ENCODE results near the gene SLC5A8.

SLC5A8 gene, protein sequence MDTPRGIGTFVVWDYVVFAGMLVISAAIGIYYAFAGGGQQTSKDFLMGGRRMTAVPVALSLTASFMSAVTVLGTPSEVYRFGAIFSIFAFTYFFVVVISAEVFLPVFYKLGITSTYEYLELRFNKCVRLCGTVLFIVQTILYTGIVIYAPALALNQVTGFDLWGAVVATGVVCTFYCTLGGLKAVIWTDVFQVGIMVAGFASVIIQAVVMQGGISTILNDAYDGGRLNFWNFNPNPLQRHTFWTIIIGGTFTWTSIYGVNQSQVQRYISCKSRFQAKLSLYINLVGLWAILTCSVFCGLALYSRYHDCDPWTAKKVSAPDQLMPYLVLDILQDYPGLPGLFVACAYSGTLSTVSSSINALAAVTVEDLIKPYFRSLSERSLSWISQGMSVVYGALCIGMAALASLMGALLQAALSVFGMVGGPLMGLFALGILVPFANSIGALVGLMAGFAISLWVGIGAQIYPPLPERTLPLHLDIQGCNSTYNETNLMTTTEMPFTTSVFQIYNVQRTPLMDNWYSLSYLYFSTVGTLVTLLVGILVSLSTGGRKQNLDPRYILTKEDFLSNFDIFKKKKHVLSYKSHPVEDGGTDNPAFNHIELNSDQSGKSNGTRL

DNA sequence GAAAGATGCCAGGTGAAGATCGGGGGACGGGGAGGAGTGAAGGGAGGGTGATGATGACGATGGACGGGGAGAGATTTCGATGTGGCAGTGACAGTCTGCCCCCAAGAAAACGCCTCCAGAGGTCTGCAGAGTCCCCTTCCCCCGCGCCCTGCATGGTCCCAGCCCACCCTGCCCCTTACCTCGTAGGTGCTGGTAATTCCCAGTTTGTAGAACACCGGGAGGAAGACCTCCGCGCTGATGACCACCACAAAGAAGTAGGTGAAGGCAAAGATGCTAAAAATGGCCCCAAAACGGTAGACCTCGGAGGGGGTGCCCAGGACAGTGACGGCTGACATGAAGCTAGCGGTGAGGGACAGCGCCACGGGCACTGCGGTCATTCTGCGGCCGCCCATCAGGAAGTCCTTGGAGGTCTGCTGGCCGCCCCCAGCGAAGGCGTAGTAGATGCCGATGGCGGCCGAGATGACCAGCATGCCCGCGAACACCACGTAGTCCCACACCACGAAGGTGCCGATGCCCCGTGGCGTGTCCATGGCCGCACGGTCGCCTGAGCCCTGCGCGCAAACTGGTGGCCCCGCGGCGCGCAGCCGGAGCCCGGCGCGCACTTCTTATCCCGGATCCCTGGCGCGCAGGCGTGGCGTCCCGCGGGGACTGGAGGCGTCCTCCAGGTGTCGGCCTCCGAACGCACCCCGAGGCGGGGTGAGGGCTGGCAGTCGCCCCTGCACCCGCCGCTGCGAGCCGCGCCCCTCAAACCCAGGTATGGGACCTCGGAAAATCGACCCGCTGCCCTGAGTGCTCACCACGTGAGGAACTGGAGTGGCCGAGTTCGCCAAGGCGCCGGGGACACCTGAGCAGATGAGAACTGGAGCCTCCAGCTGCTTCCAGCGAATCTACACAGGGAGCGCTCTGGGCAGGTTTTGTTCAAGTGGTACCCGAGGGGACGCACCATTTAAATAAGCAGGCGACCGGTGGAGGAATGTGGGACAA is at the start of gene SLC5A8:
SLC5A8 (minus strand) TSS at position 920 of the 984 bp plus-strand sequence; CDS start at position 530, 390 bp downstream.
- peaks cover 71% of the 10 kb centered on the region for H3K27me3 ChIP-seq (ENCODE audit: insufficient read depth, low read length)
- H3K4me3 ChIP-seq (ENCODE audit: low read depth, low read length): no peak within 1 kb of the TSS
- H3K27ac ChIP-seq (ENCODE audit: low read depth, low read length): no peak within 1 kb of the TSS
- no peaks in the 10 kb centered on the region for H3K4me1 ChIP-seq (ENCODE audit: control insufficient read depth, insufficient read depth, low read length, unreplicated experiment)
- H3K79me2 ChIP-seq (ENCODE audit: control insufficient read depth, insufficient read depth, low read length, unreplicated experiment): no peaks in the 10 kb centered on the region
- H3K36me3 ChIP-seq (ENCODE audit: insufficient read depth, low read length): no peaks in the 10 kb centered on the region
- H2AFZ ChIP-seq (ENCODE audit: low read length, unreplicated experiment): no peak within 1 kb of the TSS

DNA sequence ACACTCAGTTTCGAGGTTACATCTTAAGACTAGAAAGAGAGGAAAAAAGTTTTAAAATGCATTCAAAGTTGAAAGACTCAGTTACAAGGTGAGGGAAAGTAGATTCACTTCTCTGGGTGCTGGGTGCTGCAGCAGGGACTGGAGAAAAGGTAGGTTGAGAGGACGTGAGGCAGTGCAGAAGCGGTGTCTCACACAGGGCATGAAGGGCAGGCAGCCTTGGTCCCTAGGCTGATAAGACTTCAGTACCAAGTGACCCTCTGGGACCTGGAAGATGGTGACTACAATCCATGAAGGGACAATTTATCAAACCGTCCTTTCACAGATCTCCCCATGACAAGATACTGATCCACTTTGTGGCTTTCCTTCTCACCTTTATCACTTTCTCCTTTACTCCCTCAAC is 47.3 kb upstream of the SLC5A8 start:
- H3K4me1 ChIP-seq (ENCODE audit: control insufficient read depth, insufficient read depth, low read length, unreplicated experiment): no peaks in the 10 kb centered on the region
- H3K27me3 ChIP-seq (ENCODE audit: insufficient read depth, low read length): peaks cover 19% of the 10 kb centered on the region
- H3K27ac ChIP-seq (ENCODE audit: low read depth, low read length): no peak overlapping the region
- no peaks in the 10 kb centered on the region for H3K79me2 ChIP-seq (ENCODE audit: control insufficient read depth, insufficient read depth, low read length, unreplicated experiment)
- H2AFZ ChIP-seq (ENCODE audit: low read length, unreplicated experiment): no peak overlapping the region
- H3K36me3 ChIP-seq (ENCODE audit: insufficient read depth, low read length): no peaks in the 10 kb centered on the region
- H3K4me3 ChIP-seq (ENCODE audit: low read depth, low read length): no peak overlapping the region

DNA sequence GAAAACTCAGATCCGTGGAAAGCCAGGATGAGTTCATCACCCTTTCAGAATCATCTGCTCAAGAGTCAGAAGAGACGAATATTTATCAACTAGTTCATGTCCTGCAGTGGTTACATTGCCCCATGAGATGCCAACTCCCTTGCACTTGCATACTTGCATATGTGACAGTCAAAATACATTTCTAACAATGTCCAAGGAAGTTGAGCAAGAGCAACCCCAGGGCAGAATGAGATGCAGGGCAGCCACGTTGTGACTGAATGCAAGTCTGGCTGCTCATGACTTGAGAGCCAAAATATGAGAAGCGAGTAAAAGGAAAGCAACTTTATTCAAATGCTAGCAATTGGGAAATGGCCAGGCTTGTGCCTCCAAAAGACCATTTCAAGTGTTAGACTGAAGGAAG is 46.2 kb upstream of the SLC5A8 start:
- Histone ChIP-seq H3K4me1 (ENCODE audit: control insufficient read depth, insufficient read depth, low read length, unreplicated experiment) (no peaks in the 10 kb centered on the region), H3K79me2 (ENCODE audit: control insufficient read depth, insufficient read depth, low read length, unreplicated experiment) (no peaks in the 10 kb centered on the region), H2AFZ (ENCODE audit: low read length, unreplicated experiment) (no peak overlapping the region), H3K4me3 (ENCODE audit: low read depth, low read length) (no peak overlapping the region), H3K36me3 (ENCODE audit: insufficient read depth, low read length) (no peaks in the 10 kb centered on the region), H3K27ac (ENCODE audit: low read depth, low read length) (no peak overlapping the region), H3K27me3 (ENCODE audit: insufficient read depth, low read length) (peaks cover 19% of the 10 kb centered on the region)

DNA sequence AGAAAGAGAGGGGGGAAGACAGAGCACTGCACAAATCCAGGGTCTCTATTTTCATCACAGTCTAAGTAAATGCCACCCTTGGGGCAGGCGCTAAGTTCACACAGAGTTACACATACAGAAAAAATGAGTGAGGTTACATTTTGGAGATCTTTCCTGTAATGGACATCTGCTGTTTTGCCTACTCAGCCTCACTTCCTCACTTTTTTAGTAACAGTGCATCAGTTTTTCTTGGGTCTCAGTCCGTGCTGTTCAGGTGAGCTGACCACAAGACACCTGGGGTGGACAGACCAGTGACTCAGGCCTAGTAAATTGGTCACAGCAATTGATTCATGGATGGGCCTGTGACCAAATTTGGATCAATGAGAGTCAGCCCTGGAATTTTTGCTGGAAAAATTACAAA is 33.6 kb upstream of the SLC5A8 start:
- no peak overlapping the region for H2AFZ ChIP-seq (ENCODE audit: low read length, unreplicated experiment)
- H3K79me2 ChIP-seq (ENCODE audit: control insufficient read depth, insufficient read depth, low read length, unreplicated experiment): no peaks in the 10 kb centered on the region
- H3K4me1 ChIP-seq (ENCODE audit: control insufficient read depth, insufficient read depth, low read length, unreplicated experiment): no peaks in the 10 kb centered on the region
- no peak overlapping the region for H3K27ac ChIP-seq (ENCODE audit: low read depth, low read length)
- no peak overlapping the region for H3K4me3 ChIP-seq (ENCODE audit: low read depth, low read length)
- peaks cover 10% of the 10 kb centered on the region; the same call in 1 of the 2 replicates for H3K27me3 ChIP-seq (ENCODE audit: insufficient read depth, low read length)
- no peaks in the 10 kb centered on the region for H3K36me3 ChIP-seq (ENCODE audit: insufficient read depth, low read length)

DNA sequence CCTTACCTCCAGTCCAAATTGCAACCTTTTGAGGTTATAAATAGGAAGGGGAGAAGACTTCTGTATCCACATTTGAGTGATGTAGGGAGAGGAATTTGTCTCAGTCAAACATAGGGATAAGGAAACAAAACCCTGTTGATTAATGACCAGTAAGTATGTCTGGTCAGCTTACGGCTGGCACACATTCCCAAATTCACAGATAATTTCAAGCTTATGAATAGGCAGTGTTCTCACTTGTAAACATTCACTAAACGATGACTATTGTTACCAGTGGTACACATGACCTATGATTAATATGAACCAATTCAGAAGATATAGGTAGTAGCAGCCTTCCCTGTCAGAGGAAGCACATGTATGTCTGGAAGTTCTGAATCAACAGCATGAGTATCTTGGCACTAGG is 33.0 kb upstream of the SLC5A8 start:
- H3K36me3 ChIP-seq (ENCODE audit: insufficient read depth, low read length): no peaks in the 10 kb centered on the region
- H3K27me3 ChIP-seq (ENCODE audit: insufficient read depth, low read length): 0 out of 2 replicates have a peak, but pooled peaks cover 5% of the 10 kb centered on the region
- H3K79me2 ChIP-seq (ENCODE audit: control insufficient read depth, insufficient read depth, low read length, unreplicated experiment): no peaks in the 10 kb centered on the region
- H2AFZ ChIP-seq (ENCODE audit: low read length, unreplicated experiment): no peak overlapping the region
- no peak overlapping the region for H3K4me3 ChIP-seq (ENCODE audit: low read depth, low read length)
- H3K4me1 ChIP-seq (ENCODE audit: control insufficient read depth, insufficient read depth, low read length, unreplicated experiment): no peaks in the 10 kb centered on the region
- H3K27ac ChIP-seq (ENCODE audit: low read depth, low read length): no peak overlapping the region

DNA sequence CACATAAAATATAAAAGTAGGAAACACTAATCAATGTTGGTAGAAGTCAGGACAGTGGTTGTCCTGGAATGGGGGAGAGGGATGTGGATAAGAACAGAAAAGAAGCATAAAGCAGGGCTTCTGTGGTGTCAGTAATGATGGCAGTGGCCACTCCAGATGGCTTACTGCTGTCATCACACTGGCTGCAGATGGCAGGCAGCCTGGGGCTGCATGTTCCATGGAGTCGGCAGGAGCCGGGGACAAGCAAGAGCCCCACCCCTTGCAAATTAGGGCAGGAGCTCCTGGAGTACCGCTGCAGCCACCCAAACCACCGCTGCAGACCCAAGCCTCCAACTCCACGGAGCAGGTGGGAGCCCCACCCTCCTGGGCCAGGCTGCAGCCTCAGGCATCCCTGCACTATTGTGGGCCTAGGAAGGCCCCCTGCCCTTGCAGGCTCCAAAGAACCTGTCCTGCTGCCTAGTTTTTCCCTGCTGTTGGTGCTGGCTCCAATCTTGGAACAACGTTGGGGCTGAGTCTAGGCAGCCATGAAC is 28.8 kb upstream of the SLC5A8 start:
- H2AFZ ChIP-seq (ENCODE audit: low read length, unreplicated experiment): no peak overlapping the region
- no peaks in the 10 kb centered on the region for H3K4me1 ChIP-seq (ENCODE audit: control insufficient read depth, insufficient read depth, low read length, unreplicated experiment)
- 0 out of 2 replicates have a peak, but pooled peaks cover 11% of the 10 kb centered on the region for H3K27me3 ChIP-seq (ENCODE audit: insufficient read depth, low read length)
- no peak overlapping the region for H3K4me3 ChIP-seq (ENCODE audit: low read depth, low read length)
- H3K27ac ChIP-seq (ENCODE audit: low read depth, low read length): no peak overlapping the region
- no peaks in the 10 kb centered on the region for H3K79me2 ChIP-seq (ENCODE audit: control insufficient read depth, insufficient read depth, low read length, unreplicated experiment)
- no peaks in the 10 kb centered on the region for H3K36me3 ChIP-seq (ENCODE audit: insufficient read depth, low read length)

DNA sequence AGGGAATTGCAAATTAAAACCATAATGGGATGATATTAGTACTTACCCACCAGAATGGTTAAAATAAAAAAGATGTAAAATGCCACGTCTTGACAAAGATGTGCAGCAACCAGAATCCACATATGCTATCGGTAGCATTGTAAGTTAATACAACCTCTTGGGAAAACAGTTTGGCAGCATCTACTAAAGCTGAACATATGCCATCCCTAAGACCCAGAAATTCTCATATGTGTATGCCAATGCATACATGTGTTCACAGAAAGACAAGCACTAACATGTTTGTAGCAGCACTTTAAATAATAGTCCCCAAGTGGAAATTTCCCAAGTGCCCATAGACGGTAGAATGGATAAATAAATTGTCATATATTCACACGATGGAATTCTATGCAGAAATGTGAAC is 28.3 kb upstream of the SLC5A8 start:
- no peak overlapping the region for H3K27ac ChIP-seq (ENCODE audit: low read depth, low read length)
- H2AFZ ChIP-seq (ENCODE audit: low read length, unreplicated experiment): no peak overlapping the region
- H3K4me1 ChIP-seq (ENCODE audit: control insufficient read depth, insufficient read depth, low read length, unreplicated experiment): no peaks in the 10 kb centered on the region
- H3K36me3 ChIP-seq (ENCODE audit: insufficient read depth, low read length): no peaks in the 10 kb centered on the region
- H3K27me3 ChIP-seq (ENCODE audit: insufficient read depth, low read length): 0 out of 2 replicates have a peak, but pooled peaks cover 11% of the 10 kb centered on the region
- no peaks in the 10 kb centered on the region for H3K79me2 ChIP-seq (ENCODE audit: control insufficient read depth, insufficient read depth, low read length, unreplicated experiment)
- no peak overlapping the region for H3K4me3 ChIP-seq (ENCODE audit: low read depth, low read length)

DNA sequence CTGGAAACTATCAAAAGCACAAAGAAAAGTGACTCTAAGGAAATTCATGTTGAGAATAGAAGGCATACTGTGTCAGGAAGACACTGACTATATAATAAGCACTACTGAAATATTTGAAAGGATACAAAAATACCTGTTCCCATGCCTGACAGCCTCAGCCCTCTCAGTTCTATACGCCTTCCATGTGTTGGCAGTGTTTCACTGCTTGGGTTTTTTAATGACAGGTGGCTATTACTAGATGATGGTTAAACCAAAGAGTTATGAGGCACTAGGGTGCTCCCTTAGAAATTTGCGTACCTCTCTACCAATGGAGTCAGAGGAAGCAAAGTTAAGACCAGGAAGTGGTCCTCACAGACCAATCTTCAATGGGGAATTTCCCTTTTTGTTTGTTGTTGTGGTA is 25.6 kb upstream of the SLC5A8 start:
- H3K27me3 ChIP-seq (ENCODE audit: insufficient read depth, low read length): 0 out of 2 replicates have a peak, but pooled peaks cover 11% of the 10 kb centered on the region
- no peaks in the 10 kb centered on the region for H3K79me2 ChIP-seq (ENCODE audit: control insufficient read depth, insufficient read depth, low read length, unreplicated experiment)
- H2AFZ ChIP-seq (ENCODE audit: low read length, unreplicated experiment): no peak overlapping the region
- H3K4me3 ChIP-seq (ENCODE audit: low read depth, low read length): no peak overlapping the region
- H3K4me1 ChIP-seq (ENCODE audit: control insufficient read depth, insufficient read depth, low read length, unreplicated experiment): no peaks in the 10 kb centered on the region
- no peak overlapping the region for H3K27ac ChIP-seq (ENCODE audit: low read depth, low read length)
- no peaks in the 10 kb centered on the region for H3K36me3 ChIP-seq (ENCODE audit: insufficient read depth, low read length)

DNA sequence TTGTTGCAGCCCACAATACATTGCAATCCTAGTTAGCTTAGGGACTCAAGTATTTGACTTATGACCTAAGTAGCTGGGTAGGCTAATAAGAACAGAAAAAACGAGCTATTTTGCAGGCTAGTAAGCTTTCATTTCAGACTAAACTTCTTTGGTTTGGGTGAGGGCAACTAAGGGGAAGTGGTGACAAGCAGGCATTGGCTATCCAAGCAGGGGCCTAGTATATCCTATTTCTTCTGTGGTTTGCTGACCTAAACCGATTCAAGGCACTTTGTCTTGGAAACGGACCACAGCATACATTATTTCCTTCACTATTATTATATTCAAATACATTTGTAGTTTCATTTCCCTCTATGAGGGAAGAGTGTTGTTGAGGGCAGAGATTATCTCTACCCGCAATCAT is 21.6 kb upstream of the SLC5A8 start:
- no peaks in the 10 kb centered on the region for H3K79me2 ChIP-seq (ENCODE audit: control insufficient read depth, insufficient read depth, low read length, unreplicated experiment)
- H3K27me3 ChIP-seq (ENCODE audit: insufficient read depth, low read length): no peaks in the 10 kb centered on the region
- no peaks in the 10 kb centered on the region for H3K36me3 ChIP-seq (ENCODE audit: insufficient read depth, low read length)
- H3K4me3 ChIP-seq (ENCODE audit: low read depth, low read length): no peak overlapping the region
- H3K27ac ChIP-seq (ENCODE audit: low read depth, low read length): no peak overlapping the region
- H3K4me1 ChIP-seq (ENCODE audit: control insufficient read depth, insufficient read depth, low read length, unreplicated experiment): peaks cover 4% of the 10 kb centered on the region
- no peak overlapping the region for H2AFZ ChIP-seq (ENCODE audit: low read length, unreplicated experiment)

DNA sequence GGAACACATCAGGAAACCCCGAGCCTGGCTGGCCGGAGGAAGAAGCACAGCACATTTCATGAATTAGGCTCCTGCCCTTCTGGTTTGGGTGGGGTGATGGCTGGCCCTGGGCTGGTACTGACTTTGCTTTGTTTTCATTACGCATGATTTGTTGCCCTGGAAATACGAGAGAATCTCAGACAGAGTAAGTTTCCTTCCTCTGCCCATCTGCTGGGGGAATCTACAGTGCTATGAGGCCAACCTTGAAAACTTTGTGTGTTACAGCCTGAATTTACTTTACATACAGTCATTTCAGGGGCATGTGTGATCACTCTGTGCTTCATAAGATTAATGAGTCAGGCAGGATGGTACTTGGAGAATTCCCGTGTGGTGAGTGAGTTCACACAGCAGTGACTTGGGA is 20.5 kb upstream of the SLC5A8 start:
- Histone ChIP-seq H2AFZ (ENCODE audit: low read length, unreplicated experiment) (no peak overlapping the region), H3K27me3 (ENCODE audit: insufficient read depth, low read length) (0 out of 2 replicates have a peak, but pooled peaks cover under 1% of the 10 kb centered on the region), H3K4me1 (ENCODE audit: control insufficient read depth, insufficient read depth, low read length, unreplicated experiment) (peaks cover 4% of the 10 kb centered on the region), H3K27ac (ENCODE audit: low read depth, low read length) (no peak overlapping the region), H3K4me3 (ENCODE audit: low read depth, low read length) (no peak overlapping the region), H3K79me2 (ENCODE audit: control insufficient read depth, insufficient read depth, low read length, unreplicated experiment) (no peaks in the 10 kb centered on the region), H3K36me3 (ENCODE audit: insufficient read depth, low read length) (no peaks in the 10 kb centered on the region)
